Esophagus mucosa (tissue), 1 donor: ENCODE data around the gene FAM200B. TPM values are rescaled to one million over a fixed set of nuclear protein-coding genes. Genes with fewer than 3 reads are reported as not detected.

Source experiments
- ATAC-seq: fragments of 200-7000 bp; cut with Tn5 transposase; one replicate; pipeline ENCODE4 v1.9.1; 2020
- total RNA-seq: library from RNA; stranded (reverse); gene quantifications from one replicate; pipeline ENCODE4 v1.2.4, GENCODE V29; 2023
- donor health status: DM: yes; HTN: yes; CAD: no.

Gene FAM200B
- total RNA-seq, 1 donor from 2014 or later: 24.3 TPM

DNA sequence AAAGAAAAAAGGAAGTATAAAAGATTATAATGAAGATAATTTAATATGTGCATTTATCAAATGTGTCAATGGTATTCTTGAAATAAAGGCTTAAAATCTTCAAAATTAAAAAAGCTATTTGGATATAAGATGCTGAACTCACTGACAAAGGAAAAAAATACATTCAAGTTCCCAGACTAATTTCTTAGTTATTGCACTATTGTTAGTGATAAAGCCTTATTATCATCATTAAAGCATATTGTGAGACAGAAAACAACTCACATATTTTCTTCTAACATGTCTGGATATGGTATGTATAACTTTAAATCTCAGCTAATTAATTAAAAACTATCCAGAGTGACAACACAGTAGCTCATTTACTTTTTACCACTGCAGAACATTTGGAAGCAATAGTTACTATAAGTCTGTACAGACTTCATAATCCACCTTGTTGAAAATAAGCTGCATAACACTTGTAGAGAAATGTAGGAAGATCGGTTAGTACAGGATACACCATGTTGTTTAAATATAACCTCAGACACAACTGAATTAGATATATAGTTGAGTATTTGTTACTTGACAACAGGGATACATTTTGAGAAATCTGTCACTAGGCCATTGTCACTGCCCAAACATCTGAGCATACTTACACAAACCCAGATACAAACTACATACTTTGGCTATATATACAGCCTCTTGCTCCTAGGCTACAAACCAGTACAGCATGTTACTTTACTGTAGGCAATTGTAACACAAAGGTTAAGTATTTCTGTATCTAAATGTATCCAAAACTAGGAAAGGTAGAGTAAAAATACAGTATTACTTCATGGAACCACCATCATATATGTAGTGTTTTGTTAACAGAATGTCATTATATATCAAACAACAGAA lies 12.8 kb upstream of the FAM200B start:
- no peak for ATAC-seq

DNA sequence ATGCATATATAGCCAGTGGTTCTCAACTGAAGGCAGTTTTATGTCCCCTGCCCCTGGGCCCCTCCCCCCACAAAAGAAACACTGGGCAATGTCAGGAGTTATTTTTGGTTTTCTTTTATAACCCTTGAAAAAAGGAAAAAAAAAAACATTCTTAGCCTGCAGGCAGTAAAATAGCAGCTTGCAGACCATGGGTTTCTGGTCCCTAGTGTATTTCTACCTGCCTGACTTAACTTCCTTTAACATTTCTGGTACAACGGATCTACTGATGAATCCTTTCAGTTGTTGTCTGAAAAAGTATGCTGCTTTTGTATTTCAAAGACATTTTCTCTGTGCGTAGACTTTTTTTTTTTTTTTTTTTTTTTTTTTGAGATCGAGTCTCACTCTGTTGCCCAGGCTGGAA lies 11.1 kb upstream of the FAM200B start:
- no peak for ATAC-seq

- no peak for ATAC-seq
Measured at GRCh38 chr4:15672101-15672500, 9.5 kb upstream of the FAM200B start.

DNA sequence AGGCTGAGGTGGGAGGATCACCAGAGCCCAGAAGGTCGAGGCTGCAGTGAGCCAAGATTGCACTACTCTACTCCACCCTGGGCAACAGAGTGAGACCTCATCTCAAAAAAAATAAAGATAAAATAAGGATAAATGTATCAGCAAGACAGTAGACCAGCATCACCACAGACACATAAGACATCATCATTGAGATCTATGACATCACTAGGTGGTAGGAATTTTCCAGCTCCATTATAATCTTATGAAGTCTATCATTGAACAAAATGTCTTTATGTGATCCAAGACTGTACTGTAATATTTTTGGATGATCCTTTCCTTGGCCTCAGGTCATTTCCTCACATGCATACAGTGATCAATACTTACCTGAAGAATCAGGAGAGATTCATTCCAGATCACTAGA lies 8.3 kb upstream of the FAM200B start:
- ATAC-seq: no peak

GRCh38 chr4:15674046-15674445 lies 7.6 kb upstream of the FAM200B start:
- ATAC-seq: peak; percentile 33

DNA sequence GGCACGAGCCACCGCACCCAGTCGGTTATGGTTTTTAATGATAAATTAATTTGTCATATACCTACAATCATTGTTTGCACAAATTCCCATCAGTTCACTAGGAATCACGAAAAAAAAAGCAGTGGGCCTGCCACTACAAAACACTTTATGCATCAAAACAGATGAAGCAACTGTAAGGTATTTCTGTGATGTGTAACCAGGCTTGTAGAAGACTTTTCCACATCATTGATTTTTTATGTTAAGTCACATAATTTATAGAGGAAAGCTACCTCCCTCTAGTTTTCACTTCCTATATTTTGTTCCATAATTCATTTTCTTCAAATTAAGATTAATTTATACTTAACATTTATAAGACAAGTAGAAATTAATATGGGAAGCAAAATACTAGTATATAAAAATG lies 6.7 kb upstream of the FAM200B start:
- ATAC-seq: no peak

- no peak for ATAC-seq
Measured at GRCh38 chr4:15675356-15675755, 6.3 kb upstream of the FAM200B start.

- ATAC-seq: no peak
Measured at GRCh38 chr4:15676039-15676438, 5.6 kb upstream of the FAM200B start.

DNA sequence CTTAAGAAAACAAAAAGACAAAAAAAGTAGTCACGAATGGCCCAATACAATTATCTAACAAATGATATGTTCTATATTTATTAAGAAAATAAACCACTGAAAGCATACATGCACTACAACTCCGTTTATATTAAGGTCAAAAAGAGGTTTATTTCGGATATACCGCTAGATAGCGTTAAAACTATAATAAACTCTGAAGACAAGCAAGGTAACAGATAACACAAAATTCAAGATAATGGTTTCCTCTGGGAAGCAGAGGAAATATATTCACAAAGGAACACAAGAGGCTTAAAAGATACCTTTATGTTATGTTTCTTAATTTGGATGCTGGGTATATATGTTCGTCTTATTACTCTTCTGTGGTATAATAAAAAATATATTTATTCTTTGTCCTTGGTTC lies 4.7 kb upstream of the FAM200B start:
- no peak for ATAC-seq

- ATAC-seq: peak; percentile 62
Measured at GRCh38 chr4:15677507-15677988, 4.1 kb upstream of the FAM200B start.

DNA sequence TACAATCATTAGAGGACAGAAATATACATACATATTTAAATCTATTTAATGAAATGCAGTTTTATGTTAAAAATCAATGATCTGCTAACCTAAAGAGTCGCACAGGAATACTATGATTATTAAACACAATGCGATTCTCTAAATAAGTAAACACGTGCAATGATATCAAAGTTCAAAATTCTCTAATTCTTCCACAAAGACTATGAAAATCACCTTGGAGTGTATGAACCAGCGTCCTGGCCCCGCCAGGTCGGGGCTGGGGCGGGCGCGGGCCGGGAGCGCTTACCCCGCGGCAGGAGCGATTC lies 608 bp upstream of the FAM200B start:
- no peak for ATAC-seq

GRCh38 chr4:15682242-15683142 lies 865 bp downstream of the FAM200B start:
- ATAC-seq: no peak

DNA sequence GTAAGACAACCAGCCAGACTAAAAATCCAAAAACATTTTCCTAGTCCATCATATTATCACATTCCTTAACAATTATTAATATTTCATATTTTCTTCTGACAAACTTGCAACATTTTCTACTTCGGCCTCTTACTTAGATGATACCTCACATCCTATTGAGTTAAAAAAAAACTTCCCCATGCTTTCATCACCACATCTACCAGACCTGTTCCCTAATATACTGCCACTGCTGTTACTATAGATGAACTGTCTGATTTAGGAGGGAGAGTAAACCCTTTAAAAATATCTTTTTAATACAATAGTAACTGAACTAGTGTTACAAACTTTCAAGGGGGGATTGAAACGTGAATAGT lies 1.5 kb downstream of the FAM200B start:
- ATAC-seq: no peak

DNA sequence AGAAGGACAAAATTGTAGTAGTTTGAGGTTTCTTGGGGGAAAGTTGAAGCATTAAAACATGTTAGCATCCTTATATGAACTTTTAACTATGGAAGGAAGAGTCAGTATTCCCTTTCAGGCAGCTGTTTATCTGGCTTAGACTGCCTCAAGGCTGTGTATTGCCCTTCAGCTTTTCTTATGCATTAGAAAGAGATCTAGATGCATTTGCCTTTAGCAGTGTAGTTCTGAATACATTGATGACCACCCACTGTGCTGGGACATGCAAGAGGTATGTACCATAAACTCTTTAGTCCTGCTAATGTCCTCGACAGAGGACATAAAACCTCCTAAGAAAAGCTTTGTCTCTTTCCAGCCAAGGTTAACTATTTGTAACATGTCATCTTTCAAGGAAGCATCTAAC lies 2.9 kb downstream of the FAM200B start:
- ATAC-seq: no peak

GRCh38 chr4:15688051-15688450 lies 6.4 kb downstream of the FAM200B start:
- no peak for ATAC-seq

DNA sequence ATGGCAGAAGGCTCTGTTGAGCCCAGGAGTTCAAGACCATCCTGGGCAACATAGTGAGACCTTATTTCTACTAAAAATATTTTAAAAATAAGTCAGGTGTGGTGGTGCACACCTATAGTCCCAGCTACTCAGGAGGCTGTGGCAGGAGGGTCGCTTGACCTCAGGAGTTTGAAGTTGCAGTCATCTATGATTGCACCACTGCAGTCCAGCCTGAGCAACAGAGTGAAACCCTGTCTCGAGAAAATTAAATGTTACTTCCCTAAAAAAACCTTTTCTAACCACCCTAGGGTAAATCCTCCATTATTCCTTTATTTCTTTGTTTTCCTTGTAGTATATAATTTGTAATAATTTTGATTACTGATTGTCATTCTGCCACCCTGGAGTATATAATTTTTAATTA lies 7.9 kb downstream of the FAM200B start:
- no peak for ATAC-seq

GRCh38 chr4:15690020-15690809 lies 8.6 kb downstream of the FAM200B start:
- ATAC-seq: no peak

- ATAC-seq: no peak
Measured at GRCh38 chr4:15691346-15692135, 9.9 kb downstream of the FAM200B start.

DNA sequence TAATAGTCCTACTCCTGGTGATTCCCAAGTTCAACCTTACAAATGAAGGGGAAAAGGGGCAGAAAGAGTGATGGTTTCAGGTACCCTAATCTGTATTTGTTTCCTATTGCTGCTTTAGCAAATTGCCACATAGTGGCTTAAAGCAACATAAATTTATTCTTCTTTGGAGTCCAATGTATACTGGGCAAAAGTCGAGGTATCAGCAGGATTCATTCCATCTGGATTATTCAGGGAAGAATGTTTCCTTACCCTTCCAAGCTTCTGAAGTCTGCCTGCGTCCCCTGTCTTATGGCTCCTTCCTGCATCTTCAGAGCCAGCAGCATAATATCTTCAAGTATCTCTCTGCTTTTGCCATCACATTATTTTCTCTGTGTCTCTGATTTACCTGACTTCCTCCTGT lies 11.0 kb downstream of the FAM200B start:
- ATAC-seq: no peak

GRCh38 chr4:15694431-15694830 lies 12.8 kb downstream of the FAM200B start:
- peak; percentile 90 for ATAC-seq

DNA sequence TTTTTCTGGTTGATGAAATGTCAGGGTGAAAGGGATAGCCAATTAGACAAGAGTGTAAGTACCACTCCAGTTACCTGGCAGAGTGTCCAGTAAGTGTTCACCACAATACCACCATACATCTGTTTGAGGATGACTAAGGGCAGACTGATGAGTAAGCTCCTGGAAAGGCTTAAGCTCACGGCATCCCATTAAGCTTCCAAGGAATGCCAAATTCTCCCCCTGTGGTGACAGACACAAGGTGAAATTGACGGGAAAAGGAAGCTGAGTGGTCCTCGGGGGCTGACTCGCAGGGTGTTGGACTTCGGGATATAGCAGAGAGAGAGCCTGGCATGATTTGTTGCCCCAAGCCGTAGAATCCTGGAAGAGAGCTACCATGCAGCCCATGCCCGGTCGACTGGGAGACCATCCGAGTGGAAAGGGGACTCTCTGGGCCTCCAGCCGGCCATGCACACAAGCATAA lies 13.6 kb downstream of the FAM200B start:
- ATAC-seq: peak; percentile 70

- no peak for ATAC-seq
Measured at GRCh38 chr4:15695729-15696128, 14.1 kb downstream of the FAM200B start.
